ENCODE results near the gene NTPCR. TPM values are rescaled to one million over a fixed set of nuclear protein-coding genes. Genes with fewer than 3 reads are reported as not detected.

The NTPCR gene
- polyA plus RNA-seq, 2 of the 4 experiments (the other 2 are of a cell fraction), result 69.9 to 83.6 TPM

DNA sequence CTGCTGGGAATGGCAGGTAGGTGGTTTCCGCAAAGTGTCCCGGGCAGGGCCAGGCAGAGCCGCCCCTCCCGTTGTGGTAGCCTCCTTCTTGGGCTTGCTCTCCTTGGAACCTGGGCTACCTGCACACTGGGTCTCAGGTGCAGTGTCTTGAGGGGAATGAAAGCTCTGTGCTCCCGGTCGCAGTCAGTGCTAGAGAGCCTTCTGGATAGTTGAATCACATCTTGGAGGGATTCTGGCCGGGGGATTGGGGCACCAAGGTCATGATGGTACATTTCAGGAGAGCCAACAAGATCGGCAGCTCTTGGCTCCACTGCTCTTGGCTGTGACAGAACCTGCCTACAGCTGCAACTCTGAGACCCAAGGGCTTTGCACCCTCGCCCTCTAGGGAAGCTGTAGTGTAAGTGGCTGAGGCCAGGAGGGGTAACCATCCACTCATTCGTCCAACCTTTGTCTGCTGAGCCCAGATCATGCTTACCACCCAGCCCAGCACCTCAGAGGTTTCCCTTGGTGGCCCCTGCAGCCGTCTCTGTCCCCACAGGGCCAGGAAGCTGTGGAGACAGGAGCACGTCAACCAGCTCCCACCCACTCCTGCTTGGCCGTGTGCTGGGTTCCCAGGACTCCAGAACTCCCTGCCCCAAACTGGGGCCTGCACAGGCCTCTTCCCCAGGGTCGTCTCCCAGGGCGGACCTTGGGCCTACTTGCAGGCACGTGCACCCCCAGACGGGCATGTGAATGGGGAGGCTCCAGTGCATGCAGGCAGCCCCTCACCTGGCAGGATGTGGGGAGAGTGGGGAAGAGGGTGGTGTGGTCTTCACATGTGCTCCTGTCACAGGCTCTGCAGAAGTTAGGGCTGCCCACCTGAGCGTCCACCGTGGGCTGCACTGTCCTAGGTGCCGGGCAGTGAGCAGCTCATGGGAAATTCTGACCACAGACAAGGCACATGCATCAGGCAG is 40.0 kb downstream of the NTPCR start:
- WGBS (ENCODE audit: missing lambda C conversion rate), result 85% methylated on average over 17 of the region's 20 CpGs
- DNase-seq (ENCODE audit: low read depth in 1 of 2, low spot score in 1 of 2), result no peak
- ATAC-seq, result no peak
- Histone ChIP-seq H3K4me3 (no peak overlapping the region), H3K9me3 (peaks cover 16% of the 10 kb centered on the region), H3K4me1 (no peaks in the 10 kb centered on the region), H3K27ac (no peak overlapping the region), H3K4me2 (no peak overlapping the region)
- CTCF ChIA-PET, result interaction anchor here (0.8 to 1.1 kb wide), 3 partner anchors 12 to 353 kb away, joined by 3 to 4 read pairs (median 3); no protein-coding TSS in a partner anchor
- POLR2A ChIA-PET, result no interaction called here
- FAIRE-seq, result no peak
- TF ChIP-seq SMC3 (IDR thresholded peaks at IDR 0.05) (no peak), PHF8 (IDR thresholded peaks at IDR 0.05; ENCODE audit: borderline replicate concordance, low read depth) (no peak), HDAC2 (IDR thresholded peaks at IDR 0.05) (no peak), TP53 (CRISPR knock-in tag; IDR thresholded peaks at IDR 0.05) (no peak), MYC (IDR thresholded peaks at IDR 0.05; ENCODE audit: borderline replicate concordance, low read length) (no peak), CBX8 (IDR thresholded peaks at IDR 0.05) (no peak), RARB (CRISPR knock-in tag; IDR thresholded peaks at IDR 0.05) (no peak)
- TF ChIP-seq, protein P1, sequence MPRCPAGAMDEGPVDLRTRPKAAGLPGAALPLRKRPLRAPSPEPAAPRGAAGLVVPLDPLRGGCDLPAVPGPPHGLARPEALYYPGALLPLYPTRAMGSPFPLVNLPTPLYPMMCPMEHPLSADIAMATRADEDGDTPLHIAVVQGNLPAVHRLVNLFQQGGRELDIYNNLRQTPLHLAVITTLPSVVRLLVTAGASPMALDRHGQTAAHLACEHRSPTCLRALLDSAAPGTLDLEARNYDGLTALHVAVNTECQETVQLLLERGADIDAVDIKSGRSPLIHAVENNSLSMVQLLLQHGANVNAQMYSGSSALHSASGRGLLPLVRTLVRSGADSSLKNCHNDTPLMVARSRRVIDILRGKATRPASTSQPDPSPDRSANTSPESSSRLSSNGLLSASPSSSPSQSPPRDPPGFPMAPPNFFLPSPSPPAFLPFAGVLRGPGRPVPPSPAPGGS (IDR thresholded peaks at IDR 0.05), result no peak
- TF ChIP-seq, protein P2, sequence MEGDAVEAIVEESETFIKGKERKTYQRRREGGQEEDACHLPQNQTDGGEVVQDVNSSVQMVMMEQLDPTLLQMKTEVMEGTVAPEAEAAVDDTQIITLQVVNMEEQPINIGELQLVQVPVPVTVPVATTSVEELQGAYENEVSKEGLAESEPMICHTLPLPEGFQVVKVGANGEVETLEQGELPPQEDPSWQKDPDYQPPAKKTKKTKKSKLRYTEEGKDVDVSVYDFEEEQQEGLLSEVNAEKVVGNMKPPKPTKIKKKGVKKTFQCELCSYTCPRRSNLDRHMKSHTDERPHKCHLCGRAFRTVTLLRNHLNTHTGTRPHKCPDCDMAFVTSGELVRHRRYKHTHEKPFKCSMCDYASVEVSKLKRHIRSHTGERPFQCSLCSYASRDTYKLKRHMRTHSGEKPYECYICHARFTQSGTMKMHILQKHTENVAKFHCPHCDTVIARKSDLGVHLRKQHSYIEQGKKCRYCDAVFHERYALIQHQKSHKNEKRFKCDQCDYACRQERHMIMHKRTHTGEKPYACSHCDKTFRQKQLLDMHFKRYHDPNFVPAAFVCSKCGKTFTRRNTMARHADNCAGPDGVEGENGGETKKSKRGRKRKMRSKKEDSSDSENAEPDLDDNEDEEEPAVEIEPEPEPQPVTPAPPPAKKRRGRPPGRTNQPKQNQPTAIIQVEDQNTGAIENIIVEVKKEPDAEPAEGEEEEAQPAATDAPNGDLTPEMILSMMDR (IDR thresholded peaks at IDR 0.05), result no peak

DNA sequence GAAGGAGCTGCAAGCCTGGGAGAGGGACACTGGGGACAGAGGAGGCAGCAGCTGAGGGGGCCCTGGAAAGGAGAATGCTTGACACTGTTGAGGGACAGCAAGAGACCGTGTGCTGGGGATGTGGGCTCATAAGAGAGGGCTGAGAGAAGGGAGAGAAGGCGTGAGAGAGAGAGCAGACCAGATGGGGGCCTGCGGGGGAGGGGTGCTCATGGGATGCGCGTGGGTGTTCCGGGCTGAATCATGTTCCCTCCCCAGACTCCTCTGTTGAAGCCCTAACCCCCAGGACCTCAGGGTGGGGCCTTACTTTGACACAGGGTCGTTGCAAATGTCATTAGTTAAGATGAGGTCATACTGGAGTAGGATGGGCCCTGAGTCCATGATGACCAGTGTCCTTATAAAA is 40.8 kb downstream of the NTPCR start:
- H3K4me2 ChIP-seq, result no peak overlapping the region
- TF ChIP-seq NPAS2 (CRISPR knock-in tag; IDR thresholded peaks at IDR 0.05; ENCODE audit: borderline replicate concordance), result no peak
- TF ChIP-seq TP53 (CRISPR knock-in tag; IDR thresholded peaks at IDR 0.05), result no peak
- TF ChIP-seq GATA3 (IDR thresholded peaks at IDR 0.05; ENCODE audit: borderline replicate concordance), result no peak
- TF ChIP-seq, protein P3, sequence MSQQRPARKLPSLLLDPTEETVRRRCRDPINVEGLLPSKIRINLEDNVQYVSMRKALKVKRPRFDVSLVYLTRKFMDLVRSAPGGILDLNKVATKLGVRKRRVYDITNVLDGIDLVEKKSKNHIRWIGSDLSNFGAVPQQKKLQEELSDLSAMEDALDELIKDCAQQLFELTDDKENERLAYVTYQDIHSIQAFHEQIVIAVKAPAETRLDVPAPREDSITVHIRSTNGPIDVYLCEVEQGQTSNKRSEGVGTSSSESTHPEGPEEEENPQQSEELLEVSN (IDR thresholded peaks at IDR 0.05; ENCODE audit: borderline replicate concordance, low read depth), result no peak
- no peak for TF ChIP-seq HEYL (CRISPR knock-in tag; IDR thresholded peaks at IDR 0.05)
- no peak for TF ChIP-seq RAD21 (conservative IDR thresholded peaks at IDR 0.05 in 1 of 2, IDR thresholded peaks at IDR 0.05 in 1 of 2)
- TF ChIP-seq CBX8 (IDR thresholded peaks at IDR 0.05), result no peak
- no peak for TF ChIP-seq ZSCAN20 (CRISPR knock-in tag; IDR thresholded peaks at IDR 0.05)
- no peak for TF ChIP-seq KDM5A (IDR thresholded peaks at IDR 0.05)
- no peak for TF ChIP-seq CHD2 (IDR thresholded peaks at IDR 0.05; ENCODE audit: low read length, partially characterized antibody)
- no peak for TF ChIP-seq EHMT2 (IDR thresholded peaks at IDR 0.05; ENCODE audit: low read depth)
- TF ChIP-seq SMC3 (IDR thresholded peaks at IDR 0.05), result no peak
- TF ChIP-seq EP300 (IDR thresholded peaks at IDR 0.05), result no peak
- no peak overlapping the region for H3K4me3 ChIP-seq
- no peaks in the 10 kb centered on the region for H3K4me1 ChIP-seq
- POLR2A ChIA-PET, result no interaction called here
- CTCF ChIA-PET, result interaction anchor here (0.6 kb wide), 1 partner anchor 76 kb away, joined by 5 read pairs; no protein-coding TSS in a partner anchor
- FAIRE-seq (no peak), DNase-seq (ENCODE audit: low read depth in 1 of 2, low spot score in 1 of 2) (no peak), ATAC-seq (no peak)
- no peak overlapping the region for H3K27ac ChIP-seq
- peaks cover 16% of the 10 kb centered on the region for H3K9me3 ChIP-seq
- 77% methylated on average over 7 of the region's 7 CpGs for WGBS (ENCODE audit: missing lambda C conversion rate)

DNA sequence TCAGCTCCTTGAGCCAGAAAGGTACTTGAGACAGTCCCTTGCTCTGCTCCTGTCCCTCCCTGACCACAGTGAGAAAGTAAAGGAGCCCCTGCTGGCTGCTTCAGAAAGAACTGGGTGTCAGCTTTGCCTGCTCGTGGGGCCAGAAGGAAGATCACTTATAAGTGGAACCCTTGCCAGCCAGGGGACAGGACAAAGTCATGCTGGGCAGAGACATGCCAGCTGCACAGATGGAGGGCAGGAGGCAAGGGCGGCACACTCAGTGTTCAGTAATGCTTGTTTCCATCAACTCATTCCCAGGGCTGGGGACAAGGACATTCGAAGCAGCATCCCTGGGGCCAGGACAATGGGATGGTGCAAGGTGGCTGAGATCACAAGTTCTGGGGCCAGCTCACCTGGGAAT is 41.8 kb downstream of the NTPCR start:
- TF ChIP-seq NFE2L2 (conservative IDR thresholded peaks at IDR 0.05; ENCODE audit: low read length) (no peak), HOXB13 (CRISPR knock-in tag; IDR thresholded peaks at IDR 0.05; ENCODE audit: low read depth) (no peak), CBX8 (IDR thresholded peaks at IDR 0.05) (no peak), JUN (IDR thresholded peaks at IDR 0.05) (no peak)
- ATAC-seq (no peak), DNase-seq (ENCODE audit: low read depth in 1 of 2, low spot score in 1 of 2) (no peak), FAIRE-seq (no peak)
- POLR2A ChIA-PET, result no interaction called here
- H3K4me1 ChIP-seq, result no peaks in the 10 kb centered on the region
- CTCF ChIA-PET, result no interaction called here
- WGBS (ENCODE audit: missing lambda C conversion rate), result 68% methylated on average over 3 of the region's 3 CpGs
- peaks cover 16% of the 10 kb centered on the region for H3K9me3 ChIP-seq
- no peak overlapping the region for H3K27ac ChIP-seq
- no peak overlapping the region for H3K4me3 ChIP-seq
- no peak overlapping the region for H3K4me2 ChIP-seq
